A673 (cell line): ENCODE results near the gene ABHD10. TPM values are rescaled to one million over a fixed set of nuclear protein-coding genes. Genes with fewer than 3 reads are reported as not detected.

Source experiments
- BruUV-seq: library from RNA; stranded (reverse); fragments of 400-500 nt; replicated peaks from 2 replicates; lab custom pipeline; 2021; lab: Mats Ljungman, UMichigan
- CTCF ChIA-PET: fragments of 300-600 bp; sonication (Branson Sonifier 250); formaldehyde crosslinking; loops from one replicate; lab custom pipeline; 2022; ENCODE audit warnings: antibody characterized with exemption; lab: Charles Lee
- POLR2A ChIA-PET: fragments of 300-600 bp; sonication (Branson Sonifier 250); formaldehyde crosslinking; loops from one replicate; lab custom pipeline; 2022; ENCODE audit warnings: antibody characterized with exemption; ENCODE audit not compliant: low non-redundant PET; lab: Charles Lee
- DNase-seq: peaks from one replicate; pipeline ENCODE4 v3.0.0-alpha.2; 2015; ENCODE audit warnings: low spot score
- H3K27ac ChIP-seq: fragments of 200-600 bp; sonication (generic); 2 replicates; pipeline ENCODE4 v1.5.1; 2016; ENCODE audit warnings: mixed run types, low read depth, mild to moderate bottlenecking, mixed read lengths, antibody characterized with exemption, low read length; ENCODE audit not compliant: poor library complexity, severe bottlenecking
- H3K27me3 ChIP-seq: fragments of 200-600 bp; sonication (generic); replicated peaks from 2 replicates; pipeline ENCODE4 v1.6.1; 2017; ENCODE audit warnings: mixed run types, low read depth, mild to moderate bottlenecking, mixed read lengths, antibody characterized with exemption, low read length; ENCODE audit not compliant: insufficient read depth, poor library complexity
- H3K36me3 ChIP-seq: fragments of 200-600 bp; sonication (generic); 2 replicates; pipeline ENCODE4 v1.6.1; 2016; ENCODE audit warnings: mixed run types, mild to moderate bottlenecking, mixed read lengths, antibody characterized with exemption, low read length; ENCODE audit not compliant: insufficient read depth, poor library complexity, severe bottlenecking
- H3K4me1 ChIP-seq: fragments of 200-600 bp; sonication (generic); 2 replicates; pipeline ENCODE4 v1.6.1; 2017; ENCODE audit warnings: mixed run types, mild to moderate bottlenecking, mixed read lengths, antibody characterized with exemption, low read length; ENCODE audit not compliant: insufficient read depth, poor library complexity, severe bottlenecking
- H3K4me3 ChIP-seq: fragments of 200-600 bp; sonication (generic); 2 replicates; pipeline ENCODE4 v1.5.1; 2016; ENCODE audit warnings: low read depth, mixed run types, mild to moderate bottlenecking, mixed read lengths, low read length; ENCODE audit not compliant: poor library complexity, severe bottlenecking
- H3K9me3 ChIP-seq: fragments of 200-600 bp; sonication (generic); 2 replicates; pipeline ENCODE4 v1.6.1; 2016; ENCODE audit warnings: mixed run types, low read depth, mild to moderate bottlenecking, mixed read lengths, antibody characterized with exemption, low read length; ENCODE audit not compliant: poor library complexity, severe bottlenecking
- CTCF ChIP-seq: fragments of 300-800, 200-600 bp; sonication (generic); conservative IDR thresholded peaks from 2 replicates; pipeline ENCODE4 v1.5.1; 2017; ENCODE audit warnings: low read depth, mild to moderate bottlenecking, antibody characterized with exemption, low read length, moderate library complexity, mixed read lengths
- EZH2 ChIP-seq: fragments of 200-600 bp; sonication (generic); IDR thresholded peaks from 2 replicates; pipeline ENCODE4 v1.6.1; 2017; ENCODE audit warnings: borderline replicate concordance, low read depth, mild to moderate bottlenecking, mixed read lengths, antibody characterized with exemption, low read length; ENCODE audit not compliant: poor library complexity, severe bottlenecking
- intact Hi-C: fragments of 100-400 bp; cut with micrococcal nuclease; formaldehyde crosslinking; loops from one replicate; pipeline ENCODE4 v1.10.0; 2022; ENCODE audit not compliant: unreplicated experiment
- total RNA-seq: library from RNA; stranded (reverse); gene quantifications from 2 replicates; pipeline ENCODE4 v1.2.3, GENCODE V29; 2021

Gene ABHD10
- total RNA-seq, 1 experiment from 2014 or later = 40.7 TPM

GRCh38 chr3:111968319-111969054 lies 10.3 kb upstream of the ABHD10 start:
- Histone ChIP-seq H3K9me3 (no peaks in the 10 kb centered on the region), H3K4me1 (peaks cover 7% of the 10 kb centered on the region), H3K27ac (no peak overlapping the region), H3K4me3 (no peak overlapping the region), H3K36me3 (no peaks in the 10 kb centered on the region), H3K27me3 (no peaks in the 10 kb centered on the region)
- ChIA-PET POLR2A (no interaction called here), CTCF (interaction anchor here (1.0 to 2.8 kb wide), 6 partner anchors 73 to 253 kb away, joined by 3 to 29 read pairs (median 6); no protein-coding TSS in a partner anchor)
- DNase-seq = no peak
- intact Hi-C loops = loop anchor here (5.0 kb wide), 1 partner anchor 301 kb away; no protein-coding TSS in a partner anchor
- no TSS peak for BruUV-seq
- TF ChIP-seq EZH2 (no peak), CTCF (no peak)

- Histone ChIP-seq H3K9me3 (no peaks in the 10 kb centered on the region), H3K4me3 (no peak overlapping the region), H3K4me1 (peaks cover 7% of the 10 kb centered on the region), H3K27ac (no peak overlapping the region), H3K27me3 (no peaks in the 10 kb centered on the region), H3K36me3 (no peaks in the 10 kb centered on the region)
- CTCF ChIA-PET = no interaction called here
- intact Hi-C loops = no loop called here
- POLR2A ChIA-PET = interaction anchor here (0.7 kb wide), 1 partner anchor 249 kb away, joined by 3 read pairs; no protein-coding TSS in a partner anchor
- no peak for DNase-seq
- TF ChIP-seq CTCF = no peak
- TF ChIP-seq EZH2 = no peak
- no TSS peak for BruUV-seq
Observed at GRCh38 chr3:111970376-111970775, 8.4 kb upstream of the ABHD10 start.

- H3K4me1 ChIP-seq = peaks cover 7% of the 10 kb centered on the region
- TF ChIP-seq EZH2 = no peak
- POLR2A ChIA-PET = no interaction called here
- no peaks in the 10 kb centered on the region for H3K36me3 ChIP-seq
- no TSS peak for BruUV-seq
- no peaks in the 10 kb centered on the region for H3K27me3 ChIP-seq
- DNase-seq = no peak
- no peak overlapping the region for H3K27ac ChIP-seq
- CTCF ChIA-PET = no interaction called here
- H3K9me3 ChIP-seq = no peaks in the 10 kb centered on the region
- no peak overlapping the region for H3K4me3 ChIP-seq
- intact Hi-C loops = no loop called here
Observed at GRCh38 chr3:111971533-111972130, 7.2 kb upstream of the ABHD10 start.
